GM21526 (cell line): ENCODE data around the gene RAB3GAP2.
"Not testable (repeated sequence)": the region's sequence is repeated elsewhere in the genome, so short reads cannot be mapped to it uniquely, and the experiment has no call there.

Source experiments
- ATAC-seq: cut with Tn5 transposase; IDR thresholded peaks from one replicate; pipeline ENCODE4 v1.9.1; 2021; ENCODE audit warnings: moderate library complexity; ENCODE audit not compliant: unreplicated experiment, low FRiP score

Gene RAB3GAP2

DNA sequence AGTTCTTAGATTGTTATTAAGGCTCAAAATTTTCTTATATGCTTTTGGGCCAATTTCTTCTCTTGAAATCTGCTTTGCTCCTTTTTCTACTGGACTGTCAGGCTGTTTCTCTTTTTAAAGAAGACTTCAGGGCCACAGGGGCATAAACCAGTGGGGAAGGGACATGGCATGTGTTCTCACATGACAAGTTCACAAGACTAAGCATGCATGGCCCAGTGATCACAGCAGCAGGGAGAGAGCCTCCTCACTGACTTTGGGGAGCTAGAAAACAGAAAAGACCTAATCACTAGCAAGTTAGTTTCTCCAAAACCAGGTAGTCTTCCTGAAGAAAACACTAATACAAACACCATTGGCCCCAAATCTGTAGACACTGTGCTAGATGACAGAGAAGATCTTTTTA lies 64.8 kb downstream of the RAB3GAP2 start:
- ATAC-seq, result no peak

DNA sequence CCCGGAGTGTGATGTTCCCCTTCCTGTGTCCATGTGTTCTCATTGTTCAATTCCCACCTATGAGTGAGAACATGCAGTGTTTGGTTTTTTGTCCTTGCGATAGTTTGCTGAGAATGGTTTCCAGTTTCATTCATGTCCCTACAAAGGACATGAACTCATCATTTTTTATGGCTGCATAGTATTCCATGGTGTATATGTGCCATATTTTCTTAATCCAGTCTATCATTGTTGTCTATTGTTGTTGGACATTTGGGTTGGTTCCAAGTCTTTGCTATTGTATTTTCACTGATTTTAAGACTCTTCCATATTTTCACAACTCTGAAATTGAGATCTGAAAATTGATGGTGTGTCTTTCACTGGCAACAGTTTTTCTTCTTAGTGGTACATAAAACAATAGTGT lies 67.5 kb downstream of the RAB3GAP2 start:
- ATAC-seq, result not testable (repeated sequence)

DNA sequence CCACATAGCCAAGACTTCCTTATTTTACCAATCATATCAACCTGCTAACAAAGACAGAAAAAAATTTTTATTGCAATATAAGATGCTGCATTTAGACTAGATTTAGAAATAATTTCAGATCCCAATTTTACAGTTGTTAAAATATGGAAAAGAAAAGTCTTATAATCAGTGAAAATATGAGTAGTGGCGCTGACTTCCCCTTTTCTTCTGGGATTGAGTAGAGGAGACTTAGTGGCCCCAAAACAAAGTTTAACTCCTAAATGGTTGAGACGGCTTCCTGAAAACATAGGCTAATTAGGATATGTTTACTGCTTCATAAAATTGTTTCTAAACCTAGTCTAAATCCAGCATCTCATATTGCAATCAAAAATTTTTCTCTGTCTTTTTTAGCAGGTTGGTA lies 68.4 kb downstream of the RAB3GAP2 start:
- no peak for ATAC-seq

DNA sequence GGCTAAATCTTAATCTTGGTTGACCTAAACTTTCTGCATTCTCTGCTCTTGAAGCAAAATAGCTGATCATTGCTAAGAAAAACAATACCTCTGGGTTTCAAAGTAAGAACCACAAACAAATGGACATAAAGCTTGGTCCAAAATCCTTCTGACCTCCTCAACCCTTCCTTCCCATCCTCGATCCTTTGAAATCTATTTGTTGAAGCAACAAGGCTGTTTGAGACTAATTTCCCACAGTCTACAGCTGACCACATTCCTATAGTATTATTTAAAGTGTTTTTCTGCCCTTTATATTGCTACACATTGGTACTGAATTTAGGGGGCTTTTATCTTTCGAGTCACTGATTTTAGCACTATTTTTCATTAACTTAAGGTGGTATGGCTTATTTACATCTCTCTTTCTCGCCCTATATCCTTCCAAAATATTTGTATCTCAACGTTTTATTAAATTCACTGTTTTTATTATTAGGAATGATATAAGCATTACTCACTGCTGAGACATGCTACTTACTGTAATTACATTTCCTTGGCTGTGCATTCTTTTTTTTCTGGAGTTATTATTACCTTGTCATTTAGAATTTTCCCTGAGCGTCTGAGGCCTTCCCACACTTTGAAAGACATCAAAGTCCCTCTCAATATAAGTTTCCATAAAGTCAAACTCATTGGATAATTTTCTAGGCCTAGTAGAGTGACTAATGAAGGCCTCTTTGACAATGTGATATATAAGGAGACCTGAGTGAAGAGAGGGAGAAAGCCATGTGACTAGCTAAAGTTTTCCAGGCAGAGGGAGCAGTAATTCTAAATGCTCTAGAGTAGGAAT lies 73.9 kb downstream of the RAB3GAP2 start:
- ATAC-seq, result no peak

DNA sequence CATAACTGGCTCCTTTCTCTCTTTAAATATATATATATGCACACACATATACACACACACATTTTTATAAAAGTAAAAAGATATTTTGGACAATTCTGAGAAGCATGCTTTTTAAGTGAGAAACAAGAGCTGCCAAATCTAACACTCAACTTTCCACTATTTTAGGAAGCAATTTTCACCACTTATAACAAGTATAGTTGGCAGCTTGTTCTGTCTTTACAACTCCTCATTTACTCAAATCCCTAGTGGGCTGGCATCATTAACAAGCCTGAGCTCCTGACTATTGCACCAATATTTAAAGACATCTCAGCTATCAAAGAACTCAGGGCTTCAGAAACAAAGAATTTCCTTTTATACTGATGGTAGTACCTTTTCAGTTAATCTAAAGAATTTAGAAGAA lies 76.6 kb downstream of the RAB3GAP2 start:
- no peak for ATAC-seq

DNA sequence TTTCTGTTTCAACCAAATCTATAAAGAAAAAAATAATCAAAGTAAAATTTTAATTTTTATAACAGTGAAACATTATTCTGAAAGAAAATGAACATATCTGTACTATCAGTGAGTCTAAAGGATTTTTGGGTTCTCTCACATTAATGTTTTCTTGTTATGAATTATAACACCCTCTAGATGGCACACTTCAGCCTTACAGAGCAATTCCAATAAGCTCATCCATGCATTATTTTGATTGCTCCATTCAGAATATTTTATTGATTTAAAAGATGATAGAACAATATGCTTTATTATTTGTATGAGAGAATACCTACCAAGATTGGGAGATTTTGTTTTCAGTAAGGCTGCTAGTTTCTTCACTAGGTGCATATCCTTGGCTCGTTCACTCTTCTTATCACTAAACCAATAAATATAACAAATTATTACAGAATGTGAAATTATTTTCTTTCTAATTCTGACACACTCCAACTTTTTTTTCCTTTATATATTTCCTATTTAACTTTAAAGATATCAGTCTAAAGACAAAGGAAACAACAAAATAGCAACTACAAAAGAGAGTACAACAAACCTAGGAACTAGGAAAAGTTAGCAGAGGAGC lies 82.4 kb downstream of the RAB3GAP2 start:
- ATAC-seq, result no peak

DNA sequence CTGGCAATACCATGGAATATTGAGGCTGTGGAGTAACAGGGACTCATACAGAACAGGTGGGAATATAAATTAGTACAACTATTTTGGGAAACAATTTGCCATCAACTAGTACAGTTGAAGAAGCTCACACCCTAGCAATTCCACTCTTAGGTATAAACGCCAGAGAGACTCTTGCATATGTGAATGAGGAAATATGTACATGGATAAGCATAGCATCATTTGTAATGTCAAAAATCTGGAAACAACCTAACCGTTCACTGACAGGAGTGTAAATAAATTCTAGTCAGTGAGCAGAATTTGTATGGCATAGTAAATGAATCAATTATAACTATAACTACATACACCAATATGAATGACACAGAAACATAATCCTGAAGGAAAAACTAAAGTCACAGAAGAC lies 83.7 kb downstream of the RAB3GAP2 start:
- ATAC-seq, result no peak

DNA sequence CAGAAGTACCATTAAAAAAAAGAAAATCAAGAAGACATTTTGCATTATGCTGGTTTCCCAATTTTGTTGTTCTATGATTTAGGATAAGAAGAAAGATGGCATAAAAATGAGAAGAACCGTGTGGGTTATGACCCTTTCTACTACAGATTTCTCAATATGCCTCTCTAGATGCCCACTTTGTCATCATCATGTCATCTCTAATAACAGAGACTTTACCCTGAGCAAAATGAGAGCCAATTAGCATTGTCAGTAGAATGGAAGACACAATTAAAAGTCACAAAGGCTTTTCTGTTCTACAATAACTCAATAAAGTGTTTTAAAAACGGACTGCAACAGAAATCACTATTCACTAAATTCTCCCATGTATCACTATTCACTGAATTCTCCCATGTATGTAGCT lies 85.5 kb downstream of the RAB3GAP2 start:
- ATAC-seq, result no peak

DNA sequence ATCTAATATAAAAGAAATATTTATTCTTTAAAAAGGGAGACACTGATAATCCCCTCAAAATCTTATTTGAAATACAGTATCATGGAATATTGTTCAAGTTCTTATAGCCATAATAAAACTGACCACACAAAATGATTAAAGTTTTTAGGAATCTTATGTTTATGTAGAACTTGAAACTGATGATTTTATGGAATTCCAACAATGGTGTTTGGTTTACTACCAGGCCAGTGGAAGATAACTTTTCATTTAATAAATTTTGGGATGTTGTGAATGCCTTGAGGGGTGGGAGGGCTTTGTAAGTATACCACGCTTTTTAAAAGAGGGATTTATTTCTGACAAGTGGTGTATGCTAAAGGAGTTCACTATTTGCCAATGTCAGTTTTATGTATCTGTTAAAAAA lies 87.7 kb downstream of the RAB3GAP2 start:
- no peak for ATAC-seq

DNA sequence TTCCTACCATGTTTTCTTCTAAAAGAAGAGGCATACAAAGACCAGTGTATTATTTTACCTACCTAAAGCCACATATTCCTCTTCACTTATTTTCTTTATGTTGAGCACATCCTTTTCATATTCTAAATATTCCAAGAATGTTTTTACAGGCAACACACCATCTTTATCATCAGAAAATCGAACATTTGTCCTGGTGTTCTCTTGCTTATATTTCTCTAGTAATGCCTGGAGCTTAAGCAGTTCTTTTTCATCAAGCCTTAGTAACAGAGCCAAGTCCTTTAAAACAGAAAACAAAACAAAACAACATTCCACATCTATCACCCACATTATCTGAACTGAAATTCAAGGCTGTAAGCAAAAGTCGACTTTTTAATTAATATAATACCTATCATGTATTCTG lies 89.6 kb downstream of the RAB3GAP2 start:
- ATAC-seq, result no peak

DNA sequence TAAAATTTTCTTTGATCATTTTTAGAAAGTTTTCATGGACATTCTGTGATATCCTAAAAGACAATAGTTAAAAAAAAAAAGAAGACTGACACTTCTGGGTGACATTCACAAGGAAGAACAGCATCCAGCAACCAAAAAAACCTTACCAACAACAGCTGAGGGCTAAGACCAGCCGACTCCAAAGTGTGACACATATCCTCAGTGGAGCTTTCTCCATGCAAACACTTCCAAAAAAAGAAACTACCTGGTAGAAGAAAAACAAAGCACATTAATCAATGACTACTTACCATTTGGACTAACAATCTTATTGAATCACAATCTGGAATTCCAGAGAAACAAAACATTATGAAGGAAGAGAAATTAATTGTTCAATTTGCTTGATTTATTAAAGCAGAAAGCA lies 90.1 kb downstream of the RAB3GAP2 start:
- ATAC-seq, result no peak

DNA sequence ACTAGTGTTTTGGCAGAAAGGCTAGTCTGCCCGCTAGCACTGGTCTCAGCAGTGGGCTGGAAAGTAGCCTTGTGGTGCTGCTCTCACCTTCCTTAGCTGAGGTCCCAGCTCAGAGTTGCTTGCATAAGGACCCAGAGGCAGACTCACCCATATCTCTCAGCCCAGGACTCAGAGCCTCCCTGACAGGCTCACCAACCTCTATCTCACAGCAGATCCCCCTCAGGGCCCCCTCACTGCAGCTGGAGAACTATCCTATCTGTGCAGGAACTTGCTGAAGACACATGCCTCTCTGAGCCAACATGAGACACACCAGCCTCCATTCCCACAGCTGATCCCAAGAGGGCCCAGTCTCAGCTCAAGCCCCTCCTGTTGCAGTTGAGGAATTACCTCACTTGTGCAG lies 95.7 kb downstream of the RAB3GAP2 start:
- no peak for ATAC-seq

DNA sequence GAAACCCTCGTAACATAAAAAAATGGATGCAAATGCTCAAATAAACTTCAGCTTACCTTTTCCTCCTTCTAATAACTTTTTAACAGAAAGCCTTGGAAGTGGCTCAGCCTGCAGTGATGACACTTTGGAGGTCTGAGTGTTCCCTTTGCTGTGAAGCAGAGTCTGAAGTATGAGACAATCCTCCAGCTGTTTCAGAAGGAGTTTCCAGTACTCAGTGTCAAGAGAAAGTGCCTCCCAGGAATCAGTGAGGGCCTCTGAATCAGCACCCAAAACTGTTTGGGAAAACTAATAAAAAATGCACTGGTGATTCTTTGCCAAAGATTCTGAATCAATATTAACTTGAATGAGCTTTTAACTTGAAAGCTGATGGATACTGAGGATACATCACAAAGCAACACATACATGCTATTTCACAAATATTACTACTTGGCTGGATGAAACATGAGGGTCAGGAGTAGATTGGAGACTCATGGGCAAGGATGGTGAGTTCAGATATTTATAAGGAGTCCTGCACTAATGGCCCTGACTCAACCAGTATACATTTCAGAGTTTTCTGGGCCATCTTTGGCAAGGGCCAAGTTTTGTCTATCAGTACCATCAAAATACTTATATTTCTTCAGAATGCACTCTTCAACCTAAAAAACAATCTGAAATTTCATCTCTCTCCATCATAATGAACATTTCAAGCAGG lies 101.3 kb downstream of the RAB3GAP2 start:
- no peak for ATAC-seq

DNA sequence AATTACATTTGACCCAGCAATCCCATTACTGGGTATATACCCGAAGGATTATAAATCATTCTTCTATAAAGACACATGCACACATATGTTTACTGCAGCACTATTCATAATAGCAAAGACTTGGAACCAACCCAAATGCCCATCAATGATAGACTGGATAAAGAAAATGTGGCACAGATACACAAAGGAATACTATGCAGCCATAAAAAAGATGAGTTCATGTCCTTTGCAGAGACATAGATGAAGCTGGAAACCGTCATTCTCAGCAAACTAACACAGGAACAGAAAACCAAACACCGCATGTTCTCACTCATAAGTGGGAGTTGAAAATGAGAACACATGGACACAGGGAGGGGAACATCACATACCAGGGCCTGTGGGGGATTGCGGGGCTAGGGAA lies 102.4 kb downstream of the RAB3GAP2 start:
- not testable (repeated sequence) for ATAC-seq

DNA sequence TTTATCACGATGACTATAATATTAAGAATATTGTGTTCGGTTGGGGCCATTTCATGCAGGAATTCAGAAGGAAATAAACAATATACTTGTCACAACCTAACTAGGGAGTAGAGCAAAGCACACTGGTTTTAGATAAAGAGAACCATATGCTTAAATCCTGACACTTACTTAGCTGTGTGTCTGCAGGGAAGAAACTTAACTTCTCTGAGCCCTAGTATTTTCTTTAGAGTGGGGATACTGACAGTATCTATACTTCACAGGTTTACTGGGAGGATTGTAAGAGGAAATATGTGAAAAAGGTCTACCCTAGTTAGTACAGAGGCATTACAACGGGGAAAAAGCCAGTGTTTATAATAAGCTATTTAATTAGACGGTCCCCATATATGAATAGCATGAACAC lies 105.4 kb downstream of the RAB3GAP2 start:
- ATAC-seq, result no peak

DNA sequence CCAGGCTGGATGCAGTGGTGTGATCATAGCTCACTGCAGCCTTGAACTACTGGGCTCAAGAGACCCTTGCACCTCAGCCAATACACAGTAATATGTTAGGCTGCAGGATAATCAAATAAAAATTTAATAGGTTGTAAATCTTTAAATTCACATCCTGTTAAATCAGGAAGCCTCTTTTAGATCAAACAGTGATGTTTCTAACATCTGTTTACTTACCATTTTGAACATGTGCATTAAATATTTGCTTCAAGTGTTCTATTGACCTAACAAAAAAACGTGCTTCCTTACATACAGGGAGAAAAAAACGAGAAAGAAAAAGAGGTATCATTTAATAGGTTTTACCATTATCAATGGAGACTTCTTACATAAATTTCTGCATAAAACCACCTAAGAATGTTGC lies 107.7 kb downstream of the RAB3GAP2 start:
- no peak for ATAC-seq

DNA sequence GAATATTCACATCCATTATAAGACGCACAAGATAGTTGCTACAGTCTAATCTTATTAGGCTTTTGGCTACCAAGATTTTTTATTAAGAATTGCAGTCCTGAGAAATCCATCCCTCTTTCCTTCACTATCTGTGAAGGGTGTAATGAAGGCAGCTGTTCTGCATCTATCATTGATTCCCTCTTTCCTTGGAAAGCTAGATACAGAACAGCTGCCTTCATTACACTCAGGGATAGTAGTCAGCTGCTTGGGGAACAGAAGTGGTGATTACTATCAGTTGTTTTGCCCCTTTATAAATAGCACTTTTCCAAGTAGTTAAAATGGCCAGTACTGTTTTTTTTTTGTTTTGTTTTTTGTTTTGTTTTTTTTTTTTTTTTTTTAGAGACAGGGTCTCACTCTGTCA lies 108.1 kb downstream of the RAB3GAP2 start:
- ATAC-seq, result no peak

DNA sequence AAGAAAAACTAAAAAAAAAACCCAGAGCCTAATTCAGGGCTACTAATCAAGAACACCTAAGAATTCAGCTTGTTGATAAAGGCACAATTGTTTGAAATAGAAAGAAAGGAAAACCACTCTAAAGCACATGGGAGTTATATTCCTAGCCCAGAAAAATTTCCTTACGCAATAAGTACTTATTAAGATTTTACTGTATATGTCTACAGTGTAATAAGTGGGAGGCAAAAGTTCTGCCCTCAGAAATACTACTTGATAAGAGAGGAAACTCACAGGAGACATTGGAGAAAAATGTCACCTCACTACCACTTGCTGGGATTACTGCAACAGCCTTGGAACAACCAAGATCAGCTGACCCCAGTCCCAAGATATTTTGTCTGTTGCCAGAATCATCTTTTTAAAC lies 112.2 kb downstream of the RAB3GAP2 start:
- ATAC-seq, result no peak

DNA sequence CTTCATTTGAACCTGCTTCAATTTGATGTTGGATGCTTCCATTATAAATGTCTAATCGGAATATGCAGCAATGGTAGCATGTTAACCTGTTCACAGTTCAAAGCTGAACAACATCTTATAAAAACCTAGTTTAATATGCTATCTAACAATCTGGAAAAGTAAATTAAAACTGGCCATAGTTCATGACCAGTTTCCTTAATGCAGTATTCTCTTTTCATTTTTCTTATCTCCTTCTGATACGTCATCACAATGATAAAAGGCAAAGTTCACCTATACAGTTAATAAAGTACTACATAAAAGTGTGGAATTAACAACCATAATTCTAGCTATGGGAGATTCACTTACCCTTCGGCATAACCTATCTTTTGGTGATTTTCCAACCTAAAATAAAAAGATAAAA lies 113.2 kb downstream of the RAB3GAP2 start:
- ATAC-seq, result no peak

DNA sequence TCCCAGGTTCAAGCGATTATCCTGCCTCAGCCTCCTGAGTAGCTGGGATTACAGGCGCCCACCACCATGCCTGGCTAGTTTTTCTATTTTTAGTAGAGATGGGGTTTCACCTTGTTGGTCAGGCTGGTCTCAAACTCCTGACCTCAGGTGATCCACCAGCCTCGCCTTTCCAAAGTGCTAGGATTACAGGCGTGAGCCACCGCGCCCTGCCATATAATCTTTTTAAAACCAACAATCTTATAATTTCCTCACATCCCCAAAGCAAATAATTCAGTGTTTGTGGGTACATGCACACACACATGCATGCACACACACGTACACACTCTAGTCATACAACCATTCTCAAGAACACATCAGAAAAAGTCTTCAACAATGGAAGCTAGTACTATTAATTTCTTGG lies 113.7 kb downstream of the RAB3GAP2 start:
- ATAC-seq, result not testable (repeated sequence)

DNA sequence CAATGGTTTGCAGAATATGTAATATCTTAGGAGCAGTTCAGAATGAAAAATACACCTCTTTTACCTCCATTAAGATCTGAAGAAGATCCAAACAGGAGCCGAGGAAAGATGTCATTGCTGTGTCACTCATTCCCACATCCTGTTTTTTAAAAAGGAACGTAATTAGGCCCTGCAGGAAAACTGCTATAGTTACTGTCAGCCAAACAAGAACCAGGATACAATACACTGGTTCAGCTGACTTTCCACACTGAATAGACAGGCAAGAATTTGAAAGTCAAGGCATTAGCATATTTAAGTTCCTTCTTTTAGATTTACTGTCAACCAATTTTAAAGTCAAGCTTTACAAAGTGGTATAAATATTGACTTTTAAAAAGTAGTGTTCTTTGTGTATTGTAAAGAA lies 114.5 kb downstream of the RAB3GAP2 start:
- no peak for ATAC-seq

DNA sequence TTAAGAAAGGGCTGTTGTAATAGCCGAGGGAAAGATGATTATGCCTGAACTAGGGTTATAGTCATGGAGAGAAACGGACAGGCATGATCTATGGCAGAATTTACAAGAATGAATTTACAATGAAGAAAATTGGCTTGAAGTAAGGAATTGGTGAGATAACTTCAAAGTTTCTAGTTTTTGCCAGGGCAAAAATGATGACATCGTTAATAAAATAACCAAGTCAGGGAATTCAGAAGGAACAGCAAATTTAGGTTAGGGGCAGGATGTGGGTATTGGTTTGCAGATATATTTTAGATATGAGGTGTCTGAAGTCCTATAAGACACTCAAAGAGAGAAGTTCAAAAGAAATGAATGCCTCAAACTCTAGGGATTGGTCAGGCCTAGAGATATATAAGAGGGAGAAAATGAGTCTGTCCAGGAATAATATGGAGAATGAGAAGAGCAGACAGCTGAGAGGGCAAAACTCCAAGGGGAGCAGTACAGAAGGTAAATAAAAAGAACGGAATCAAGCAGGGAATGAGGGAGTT lies 115.6 kb downstream of the RAB3GAP2 start:
- no peak for ATAC-seq
